ENCODE measurements around the gene PPP1R11. TPM values are rescaled to one million over a fixed set of nuclear protein-coding genes. Genes with fewer than 3 reads are reported as not detected.
A peak's percentile ranks its signal among the peaks of the same experiment; 100 is the strongest.

PPP1R11 gene
- total and polyA plus RNA-seq, 2 of the 13 experiments (the other 11 are each of a cell fraction or from before 2014, with no cell fraction given) = 32.1 to 58.9 TPM

DNA sequence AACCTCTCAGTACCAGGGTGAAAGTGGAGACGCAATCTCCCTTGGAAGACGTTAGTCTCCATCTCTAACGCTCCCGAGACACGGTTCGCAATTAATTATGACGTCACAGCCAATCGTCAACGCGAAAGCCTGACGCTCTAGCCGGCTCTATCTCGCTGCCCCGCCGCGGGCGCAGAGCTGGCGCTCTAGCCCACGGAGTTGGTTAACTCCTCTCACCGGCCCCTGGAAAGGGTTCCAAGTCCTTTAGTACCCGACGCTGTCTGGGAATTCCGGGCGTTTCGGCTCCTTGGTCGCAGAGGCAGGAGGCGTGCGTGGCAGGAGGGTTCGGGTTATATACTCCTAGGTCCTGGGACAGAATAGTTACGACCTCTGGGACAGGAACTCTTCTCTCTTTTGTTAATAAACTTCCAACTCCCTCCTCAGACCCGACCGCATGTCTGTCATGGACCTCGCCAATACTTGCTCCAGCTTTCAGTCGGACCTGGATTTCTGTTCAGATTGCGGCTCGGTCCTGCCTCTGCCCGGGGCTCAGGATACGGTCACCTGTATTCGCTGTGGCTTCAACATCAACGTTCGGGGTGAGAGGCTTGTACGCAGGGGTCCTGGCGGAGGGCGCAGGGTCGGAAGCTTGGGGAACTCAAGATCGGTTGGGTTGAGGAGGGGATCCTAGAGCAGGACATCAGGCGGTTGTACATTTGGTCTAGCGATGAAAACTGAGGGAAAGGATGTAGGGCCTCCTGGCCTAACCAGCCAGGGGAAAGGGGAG is 5.7 kb upstream of the PPP1R11 start, which contains the start of gene POLR1H (continued):
- TF ChIP-seq, protein P1, sequence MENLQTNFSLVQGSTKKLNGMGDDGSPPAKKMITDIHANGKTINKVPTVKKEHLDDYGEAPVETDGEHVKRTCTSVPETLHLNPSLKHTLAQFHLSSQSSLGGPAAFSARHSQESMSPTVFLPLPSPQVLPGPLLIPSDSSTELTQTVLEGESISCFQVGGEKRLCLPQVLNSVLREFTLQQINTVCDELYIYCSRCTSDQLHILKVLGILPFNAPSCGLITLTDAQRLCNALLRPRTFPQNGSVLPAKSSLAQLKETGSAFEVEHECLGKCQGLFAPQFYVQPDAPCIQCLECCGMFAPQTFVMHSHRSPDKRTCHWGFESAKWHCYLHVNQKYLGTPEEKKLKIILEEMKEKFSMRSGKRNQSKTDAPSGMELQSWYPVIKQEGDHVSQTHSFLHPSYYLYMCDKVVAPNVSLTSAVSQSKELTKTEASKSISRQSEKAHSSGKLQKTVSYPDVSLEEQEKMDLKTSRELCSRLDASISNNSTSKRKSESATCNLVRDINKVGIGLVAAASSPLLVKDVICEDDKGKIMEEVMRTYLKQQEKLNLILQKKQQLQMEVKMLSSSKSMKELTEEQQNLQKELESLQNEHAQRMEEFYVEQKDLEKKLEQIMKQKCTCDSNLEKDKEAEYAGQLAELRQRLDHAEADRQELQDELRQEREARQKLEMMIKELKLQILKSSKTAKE (CRISPR knock-in tag; IDR thresholded peaks at IDR 0.05; ENCODE audit: borderline replicate concordance) = no peak
- TF ChIP-seq ZNF749 (CRISPR knock-in tag; IDR thresholded peaks at IDR 0.05; ENCODE audit: borderline replicate concordance) (peak; percentile 36; the same call in 1 of the 2 replicates), REL (CRISPR knock-in tag; conservative IDR thresholded peaks at IDR 0.05) (no peak), ZNF431 (CRISPR knock-in tag; IDR thresholded peaks at IDR 0.05; ENCODE audit: borderline replicate concordance, low read depth) (peak; percentile 91; the same call in 1 of the 2 replicates), ZBTB38 (CRISPR knock-in tag; IDR thresholded peaks at IDR 0.05) (peak; percentile 43; the same call in 1 of the 2 replicates), SMAD1 (CRISPR knock-in tag; IDR thresholded peaks at IDR 0.05; ENCODE audit: borderline replicate concordance, low read depth) (peak; percentile 92; the same call in 1 of the 2 replicates), ZNF34 (CRISPR knock-in tag; IDR thresholded peaks at IDR 0.05; ENCODE audit: borderline replicate concordance) (0 out of 2 replicates have a peak, but pooled peaks have one; percentile 81), KAT8 (CRISPR knock-in tag; IDR thresholded peaks at IDR 0.05) (peak; percentile 100), TARDBP (CRISPR knock-in tag; IDR thresholded peaks at IDR 0.05) (peak; percentile 92; the same call in 1 of the 2 replicates), ZBTB10 (CRISPR knock-in tag; IDR thresholded peaks at IDR 0.05; ENCODE audit: borderline replicate concordance) (0 out of 2 replicates have a peak, but pooled peaks have one; percentile 79), ZSCAN29 (CRISPR knock-in tag; conservative IDR thresholded peaks at IDR 0.05) (peak; percentile 80; the same call in 1 of the 2 replicates), FOXJ3 (CRISPR knock-in tag; IDR thresholded peaks at IDR 0.05; ENCODE audit: borderline replicate concordance) (peak; percentile 88; the same call in 1 of the 2 replicates), TBX2 (CRISPR knock-in tag; IDR thresholded peaks at IDR 0.05; ENCODE audit: borderline replicate concordance) (peak; percentile 37; the same call in 1 of the 2 replicates), BHLHE40 (IDR thresholded peaks at IDR 0.05; ENCODE audit: low read length) (peak; percentile 48; the same call in 1 of the 2 replicates), MTA3 (CRISPR knock-in tag; IDR thresholded peaks at IDR 0.05) (no peak), GLI4 (CRISPR knock-in tag; IDR thresholded peaks at IDR 0.05; ENCODE audit: borderline replicate concordance) (0 out of 2 replicates have a peak, but pooled peaks have one; percentile 18), TCF12 (IDR thresholded peaks at IDR 0.05) (no peak), TCF12 (CRISPR knock-in tag; IDR thresholded peaks at IDR 0.05) (peak; percentile 61; the same call in 1 of the 2 replicates), SP1 (IDR thresholded peaks at IDR 0.05) (no peak), SP1 (CRISPR knock-in tag; IDR thresholded peaks at IDR 0.05) (peak; percentile 80; the same call in 1 of the 2 replicates), ZNF547 (CRISPR knock-in tag; IDR thresholded peaks at IDR 0.05) (peak; percentile 83; the same call in 1 of the 2 replicates), ZNF83 (CRISPR knock-in tag; IDR thresholded peaks at IDR 0.05; ENCODE audit: borderline replicate concordance) (peak; percentile 71; the same call in 1 of the 2 replicates), ZBTB2 (CRISPR knock-in tag; IDR thresholded peaks at IDR 0.05; ENCODE audit: low read depth) (no peak; the same call in 1 of the 2 replicates)
